GM18867 (cell line): Measurements from ENCODE around the gene GNPAT.
"Not testable (repeated sequence)": the region's sequence is repeated elsewhere in the genome, so short reads cannot be mapped to it uniquely, and the experiment has no call there.

Experiments
- ATAC-seq: cut with Tn5 transposase; IDR thresholded peaks from one replicate; pipeline ENCODE4 v1.9.1; 2021; ENCODE audit warnings: mild to moderate bottlenecking, moderate library complexity; ENCODE audit not compliant: unreplicated experiment

Gene GNPAT

GRCh38 chr1:231212301-231212700 lies 28.7 kb upstream of the GNPAT start:
- ATAC-seq, result not testable (repeated sequence)

- no peak for ATAC-seq
Measured at GRCh38 chr1:231213831-231214573, 27.0 kb upstream of the GNPAT start.

- ATAC-seq, result no peak
Measured at GRCh38 chr1:231214918-231215680, 25.9 kb upstream of the GNPAT start.

GRCh38 chr1:231215681-231216385 lies 25.2 kb upstream of the GNPAT start:
- ATAC-seq, result no peak

- no peak for ATAC-seq
Measured at GRCh38 chr1:231216498-231216897, 24.5 kb upstream of the GNPAT start.

- no peak for ATAC-seq
Measured at GRCh38 chr1:231217056-231217455, 24.0 kb upstream of the GNPAT start.

GRCh38 chr1:231218078-231218477 lies 22.9 kb upstream of the GNPAT start:
- ATAC-seq, result no peak

- ATAC-seq, result no peak
Measured at GRCh38 chr1:231219422-231220401, 21.3 kb upstream of the GNPAT start.

GRCh38 chr1:231220801-231221200 lies 20.2 kb upstream of the GNPAT start:
- ATAC-seq, result no peak

GRCh38 chr1:231226156-231226555 lies 14.9 kb upstream of the GNPAT start:
- ATAC-seq, result no peak

GRCh38 chr1:231231511-231231910 lies 9.5 kb upstream of the GNPAT start:
- no peak for ATAC-seq

- no peak for ATAC-seq
Measured at GRCh38 chr1:231232870-231233734, 7.9 kb upstream of the GNPAT start.

GRCh38 chr1:231233735-231234417 lies 7.1 kb upstream of the GNPAT start:
- no peak for ATAC-seq

GRCh38 chr1:231234506-231234905 lies 6.5 kb upstream of the GNPAT start:
- ATAC-seq, result no peak

GRCh38 chr1:231235526-231236207 lies 5.3 kb upstream of the GNPAT start:
- ATAC-seq, result no peak

GRCh38 chr1:231236208-231236591 lies 4.8 kb upstream of the GNPAT start:
- no peak for ATAC-seq

- ATAC-seq, result no peak
Measured at GRCh38 chr1:231236938-231237337, 4.1 kb upstream of the GNPAT start.

- ATAC-seq, result no peak
Measured at GRCh38 chr1:231238298-231238697, 2.7 kb upstream of the GNPAT start.

- peak; percentile 1 for ATAC-seq
Measured at GRCh38 chr1:231240531-231240882, 505 bp upstream of the GNPAT start.
